GM18907 (cell line): Measurements from ENCODE around the gene HCN3.

Source experiments
- ATAC-seq: cut with Tn5 transposase; IDR thresholded peaks from one replicate; pipeline ENCODE4 v1.9.1; 2021; ENCODE audit warnings: mild to moderate bottlenecking, moderate library complexity; ENCODE audit not compliant: unreplicated experiment

The HCN3 gene

GRCh38 chr1:155308493-155309422 is 31.5 kb downstream of the HCN3 start, which contains the start of gene FDPS:
Gene FDPS, plus strand, starts transcription at chr1:155308866. Its CDS starts 924 bp downstream, at chr1:155309790.
- ATAC-seq = peak; percentile 89

- no peak for ATAC-seq
These were observed 32.3 kb downstream of the HCN3 start for GRCh38 chr1:155309423-155310021.

- ATAC-seq = no peak
These were observed 36.0 kb downstream of the HCN3 start for GRCh38 chr1:155313261-155313660.

- no peak for ATAC-seq
These were observed 39.7 kb downstream of the HCN3 start for GRCh38 chr1:155316922-155317321.

- no peak for ATAC-seq
These were observed 40.8 kb downstream of the HCN3 start for GRCh38 chr1:155318082-155318481.

GRCh38 chr1:155319536-155319935 is 42.3 kb downstream of the HCN3 start:
- ATAC-seq = no peak

- ATAC-seq = no peak
These were observed 43.0 kb downstream of the HCN3 start for GRCh38 chr1:155320252-155320651.

- ATAC-seq = peak; percentile 28
These were observed 43.7 kb downstream of the HCN3 start, which contains the start of gene RUSC1 for GRCh38 chr1:155320661-155321617. Gene RUSC1, plus strand, starts transcription at chr1:155320894. Its CDS starts 880 bp downstream, at chr1:155321774.

- no peak for ATAC-seq
These were observed 44.6 kb downstream of the HCN3 start for GRCh38 chr1:155321639-155322503.

- no peak for ATAC-seq
These were observed 45.3 kb downstream of the HCN3 start for GRCh38 chr1:155322571-155322952.

- ATAC-seq = peak; percentile 51
These were observed 45.9 kb downstream of the HCN3 start for GRCh38 chr1:155322953-155323728.

GRCh38 chr1:155323729-155324036 is 46.4 kb downstream of the HCN3 start:
- ATAC-seq = peak; percentile 35

- peak; percentile 57 for ATAC-seq
These were observed 46.9 kb downstream of the HCN3 start for GRCh38 chr1:155324037-155324716.

GRCh38 chr1:155324717-155325602 is 47.7 kb downstream of the HCN3 start:
- ATAC-seq = no peak

- ATAC-seq = no peak
These were observed 48.3 kb downstream of the HCN3 start for GRCh38 chr1:155325603-155325893.

GRCh38 chr1:155326020-155326526 is 48.8 kb downstream of the HCN3 start:
- no peak for ATAC-seq

- no peak for ATAC-seq
These were observed 49.4 kb downstream of the HCN3 start for GRCh38 chr1:155326631-155327037.

- ATAC-seq = no peak
These were observed 50.7 kb downstream of the HCN3 start for GRCh38 chr1:155327981-155328380.
